C4-2B (cell line): ENCODE measurements around the gene GOLIM4.

Experiments used
- ZFX ChIP-seq: fragments of 450-650 bp; IDR thresholded peaks from 2 replicates; pipeline ENCODE4 v1.6.1; 2017
- TF ChIP-seq, protein P1 (sequence below): fragments of 450-650 bp; conservative IDR thresholded peaks from 2 replicates; pipeline ENCODE4 v1.5.1; 2017; ENCODE audit warnings: mild to moderate bottlenecking

DNA sequence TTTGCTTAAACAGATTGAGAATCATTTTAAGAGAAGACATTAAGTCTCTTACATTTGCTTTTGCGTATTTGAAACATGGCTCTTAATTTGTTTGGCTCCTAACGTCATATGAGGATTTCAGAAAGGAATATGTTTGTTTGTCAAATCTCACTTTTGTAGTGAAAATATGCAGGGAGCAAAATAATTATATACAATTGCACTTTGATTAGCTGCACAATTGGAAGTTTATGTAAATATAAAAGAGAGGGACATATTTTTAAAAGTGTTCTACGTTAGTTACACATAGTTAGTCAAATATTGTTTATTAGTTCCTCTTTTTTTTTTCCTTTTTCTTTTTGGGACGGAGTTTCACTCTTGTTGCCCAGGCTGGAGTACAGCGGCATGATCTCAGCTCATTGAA, 42.7 kb upstream of the GOLIM4 start:
- TF ChIP-seq, protein P1, sequence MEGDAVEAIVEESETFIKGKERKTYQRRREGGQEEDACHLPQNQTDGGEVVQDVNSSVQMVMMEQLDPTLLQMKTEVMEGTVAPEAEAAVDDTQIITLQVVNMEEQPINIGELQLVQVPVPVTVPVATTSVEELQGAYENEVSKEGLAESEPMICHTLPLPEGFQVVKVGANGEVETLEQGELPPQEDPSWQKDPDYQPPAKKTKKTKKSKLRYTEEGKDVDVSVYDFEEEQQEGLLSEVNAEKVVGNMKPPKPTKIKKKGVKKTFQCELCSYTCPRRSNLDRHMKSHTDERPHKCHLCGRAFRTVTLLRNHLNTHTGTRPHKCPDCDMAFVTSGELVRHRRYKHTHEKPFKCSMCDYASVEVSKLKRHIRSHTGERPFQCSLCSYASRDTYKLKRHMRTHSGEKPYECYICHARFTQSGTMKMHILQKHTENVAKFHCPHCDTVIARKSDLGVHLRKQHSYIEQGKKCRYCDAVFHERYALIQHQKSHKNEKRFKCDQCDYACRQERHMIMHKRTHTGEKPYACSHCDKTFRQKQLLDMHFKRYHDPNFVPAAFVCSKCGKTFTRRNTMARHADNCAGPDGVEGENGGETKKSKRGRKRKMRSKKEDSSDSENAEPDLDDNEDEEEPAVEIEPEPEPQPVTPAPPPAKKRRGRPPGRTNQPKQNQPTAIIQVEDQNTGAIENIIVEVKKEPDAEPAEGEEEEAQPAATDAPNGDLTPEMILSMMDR: no peak
- TF ChIP-seq ZFX: no peak
